Measurements from ENCODE around the gene MAPKAP1. TPM values are rescaled to one million over a fixed set of nuclear protein-coding genes. Genes with fewer than 3 reads are reported as not detected.

The MAPKAP1 gene
- total RNA-seq, 1 donor from 2014 or later, result 76.9 TPM

- no peak overlapping the region for H3K4me3 Mint-ChIP-seq (ENCODE audit: unreplicated experiment)
- no peaks in the 10 kb centered on the region for H3K9me3 Mint-ChIP-seq (ENCODE audit: unreplicated experiment)
- H3K4me1 Mint-ChIP-seq (ENCODE audit: unreplicated experiment), result peaks cover 1% of the 10 kb centered on the region
- peaks cover 2% of the 10 kb centered on the region for H3K36me3 Mint-ChIP-seq (ENCODE audit: unreplicated experiment)
- no peak for DNase-seq (ENCODE audit: extremely low spot score, unreplicated experiment)
- TF ChIP-seq, protein P1, sequence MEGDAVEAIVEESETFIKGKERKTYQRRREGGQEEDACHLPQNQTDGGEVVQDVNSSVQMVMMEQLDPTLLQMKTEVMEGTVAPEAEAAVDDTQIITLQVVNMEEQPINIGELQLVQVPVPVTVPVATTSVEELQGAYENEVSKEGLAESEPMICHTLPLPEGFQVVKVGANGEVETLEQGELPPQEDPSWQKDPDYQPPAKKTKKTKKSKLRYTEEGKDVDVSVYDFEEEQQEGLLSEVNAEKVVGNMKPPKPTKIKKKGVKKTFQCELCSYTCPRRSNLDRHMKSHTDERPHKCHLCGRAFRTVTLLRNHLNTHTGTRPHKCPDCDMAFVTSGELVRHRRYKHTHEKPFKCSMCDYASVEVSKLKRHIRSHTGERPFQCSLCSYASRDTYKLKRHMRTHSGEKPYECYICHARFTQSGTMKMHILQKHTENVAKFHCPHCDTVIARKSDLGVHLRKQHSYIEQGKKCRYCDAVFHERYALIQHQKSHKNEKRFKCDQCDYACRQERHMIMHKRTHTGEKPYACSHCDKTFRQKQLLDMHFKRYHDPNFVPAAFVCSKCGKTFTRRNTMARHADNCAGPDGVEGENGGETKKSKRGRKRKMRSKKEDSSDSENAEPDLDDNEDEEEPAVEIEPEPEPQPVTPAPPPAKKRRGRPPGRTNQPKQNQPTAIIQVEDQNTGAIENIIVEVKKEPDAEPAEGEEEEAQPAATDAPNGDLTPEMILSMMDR (IDR thresholded peaks at IDR 0.05), result no peak
- H3K27ac Mint-ChIP-seq (ENCODE audit: unreplicated experiment), result no peak overlapping the region
- peaks cover 4% of the 10 kb centered on the region for H3K27me3 Mint-ChIP-seq (ENCODE audit: unreplicated experiment)
Measured at GRCh38 chr9:125415583-125416460, 291.2 kb downstream of the MAPKAP1 start.

GRCh38 chr9:125413579-125413978 lies 293.4 kb downstream of the MAPKAP1 start:
- H3K36me3 Mint-ChIP-seq (ENCODE audit: unreplicated experiment), result peaks cover 2% of the 10 kb centered on the region

DNA sequence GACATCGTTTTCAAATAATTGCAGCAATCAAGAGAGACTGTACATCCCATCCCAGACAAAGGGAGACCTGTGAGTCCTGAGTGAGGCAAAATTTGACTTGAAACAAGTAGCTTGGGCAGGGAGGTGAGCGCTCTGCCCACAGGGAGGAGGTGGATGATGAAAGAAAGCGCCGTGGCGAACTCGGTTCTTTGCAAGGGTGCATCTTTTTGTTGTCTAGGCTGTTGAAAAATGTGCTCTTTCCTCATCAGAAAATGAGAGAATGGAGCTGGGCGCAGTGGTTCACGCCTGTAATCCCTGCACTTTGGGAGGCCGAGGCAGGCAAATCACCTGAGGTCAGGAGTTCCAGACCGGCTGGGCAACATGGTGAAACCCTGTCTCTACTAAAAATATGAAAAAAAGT lies 294.8 kb downstream of the MAPKAP1 start:
- no peak overlapping the region for H3K27ac Mint-ChIP-seq (ENCODE audit: unreplicated experiment)
- no peaks in the 10 kb centered on the region for H3K9me3 Mint-ChIP-seq (ENCODE audit: unreplicated experiment)

More at GRCh38 chr9:125413579-125413978, 293.4 kb downstream of the MAPKAP1 start:
- TF ChIP-seq, protein P1 (IDR thresholded peaks at IDR 0.05), result no peak
- no peak for DNase-seq (ENCODE audit: extremely low spot score, unreplicated experiment)
- H3K27me3 Mint-ChIP-seq (ENCODE audit: unreplicated experiment), result no peaks in the 10 kb centered on the region
- no peak overlapping the region for H3K4me3 Mint-ChIP-seq (ENCODE audit: unreplicated experiment)
- peaks cover 1% of the 10 kb centered on the region for H3K4me1 Mint-ChIP-seq (ENCODE audit: unreplicated experiment)
- no peak overlapping the region for H3K27ac Mint-ChIP-seq (ENCODE audit: unreplicated experiment)
- no peaks in the 10 kb centered on the region for H3K9me3 Mint-ChIP-seq (ENCODE audit: unreplicated experiment)

DNA sequence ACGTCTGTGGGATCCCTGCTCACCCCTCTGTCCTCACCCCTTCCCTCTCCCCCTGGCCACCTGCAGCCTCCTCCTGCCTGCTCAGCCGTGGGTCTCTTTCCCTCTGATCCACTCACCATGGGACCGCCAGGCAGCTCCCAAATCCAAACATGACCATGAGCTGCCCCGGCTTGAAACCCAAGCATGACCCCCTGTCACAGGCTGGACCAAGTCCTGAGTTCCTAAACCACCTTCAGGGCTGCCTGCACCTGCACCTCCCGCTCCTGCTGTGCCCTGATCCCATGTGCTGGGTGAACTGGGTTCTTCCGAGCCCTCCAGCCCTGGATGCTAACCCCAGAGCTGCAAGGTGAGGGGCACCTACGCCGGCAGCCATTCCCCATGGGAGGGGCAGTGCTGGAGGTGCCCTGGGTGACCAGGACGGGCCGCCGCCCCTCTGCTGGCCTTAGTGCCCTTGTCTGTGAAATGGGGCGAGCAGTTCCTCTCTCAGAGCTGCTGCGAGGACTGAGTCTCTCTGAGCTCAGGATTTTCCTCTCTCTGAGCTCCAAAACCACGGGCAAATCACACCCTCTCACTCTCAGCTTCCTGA lies 295.7 kb downstream of the MAPKAP1 start:
- TF ChIP-seq, protein P1 (IDR thresholded peaks at IDR 0.05), result no peak
- Mint-ChIP-seq H3K36me3 (ENCODE audit: unreplicated experiment) (peaks cover 2% of the 10 kb centered on the region), H3K9me3 (ENCODE audit: unreplicated experiment) (no peaks in the 10 kb centered on the region), H3K27ac (ENCODE audit: unreplicated experiment) (no peak overlapping the region), H3K4me1 (ENCODE audit: unreplicated experiment) (peaks cover 6% of the 10 kb centered on the region), H3K4me3 (ENCODE audit: unreplicated experiment) (no peak overlapping the region), H3K27me3 (ENCODE audit: unreplicated experiment) (no peaks in the 10 kb centered on the region)
- DNase-seq (ENCODE audit: extremely low spot score, unreplicated experiment), result no peak

More for the DNA sequence above, 294.8 kb downstream of the MAPKAP1 start:
- Mint-ChIP-seq H3K4me1 (ENCODE audit: unreplicated experiment) (peaks cover 6% of the 10 kb centered on the region), H3K27me3 (ENCODE audit: unreplicated experiment) (no peaks in the 10 kb centered on the region), H3K36me3 (ENCODE audit: unreplicated experiment) (peaks cover 2% of the 10 kb centered on the region), H3K4me3 (ENCODE audit: unreplicated experiment) (no peak overlapping the region)
- DNase-seq (ENCODE audit: extremely low spot score, unreplicated experiment), result no peak
- TF ChIP-seq, protein P1 (IDR thresholded peaks at IDR 0.05), result no peak

DNA sequence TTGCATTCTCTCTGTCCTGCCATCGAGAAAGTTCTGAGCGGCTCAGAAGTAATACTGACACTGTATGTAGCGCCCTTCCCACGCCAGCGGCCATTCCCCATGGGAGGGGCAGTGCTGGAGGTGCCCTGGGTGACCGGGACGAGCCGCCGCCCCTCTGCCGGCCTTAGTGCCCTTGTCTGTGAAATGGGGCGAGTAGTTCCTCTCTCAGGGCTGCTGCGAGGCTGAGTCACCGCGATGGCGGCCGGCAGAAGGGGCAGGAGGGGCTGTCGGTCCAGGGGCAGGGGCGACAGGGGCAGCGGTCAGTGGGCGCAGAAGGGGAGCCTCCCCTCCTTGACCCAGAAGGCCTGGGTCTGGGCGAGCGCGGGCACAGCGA lies 296.5 kb downstream of the MAPKAP1 start:
- Mint-ChIP-seq H3K27me3 (ENCODE audit: unreplicated experiment) (no peaks in the 10 kb centered on the region), H3K36me3 (ENCODE audit: unreplicated experiment) (peaks cover 2% of the 10 kb centered on the region), H3K4me1 (ENCODE audit: unreplicated experiment) (peaks cover 6% of the 10 kb centered on the region), H3K4me3 (ENCODE audit: unreplicated experiment) (no peak overlapping the region), H3K9me3 (ENCODE audit: unreplicated experiment) (no peaks in the 10 kb centered on the region), H3K27ac (ENCODE audit: unreplicated experiment) (no peak overlapping the region)
- TF ChIP-seq, protein P1 (IDR thresholded peaks at IDR 0.05), result no peak
- DNase-seq (ENCODE audit: extremely low spot score, unreplicated experiment), result peak; percentile 84
